SK-N-SH (cell line): Measurements from ENCODE around the gene FABP7. TPM values are rescaled to one million over a fixed set of nuclear protein-coding genes. Genes with fewer than 3 reads are reported as not detected.

Experiments
- CTCF ChIA-PET: fragments of 300-600, 350-600 bp; formaldehyde crosslinking; extraction: SDS; loops from one replicate; lab custom pipeline; 2021; lab: Yijun Ruan, JAX
- POLR2A ChIA-PET: fragments of 350-600 bp; sonication (Branson Sonifier 250); formaldehyde crosslinking; extraction: SDS; loops from one replicate; lab custom pipeline; 2020; ENCODE audit warnings: antibody characterized with exemption, inconsistent platforms; lab: Yijun Ruan, JAX
- DNase-seq: peaks from one replicate; pipeline ENCODE4 v3.0.0; 2012
- H2AFZ ChIP-seq: fragments of 200-600 bp; sonication (generic); 2 replicates; pipeline ENCODE4 v1.8.1; 2016; ENCODE audit warnings: antibody characterized with exemption, mild to moderate bottlenecking, low read depth
- H3F3A ChIP-seq: fragments of 200-600 bp; sonication (generic); replicated peaks from 2 replicates; pipeline ENCODE3; 2016; ENCODE audit warnings: antibody characterized with exemption, mild to moderate bottlenecking; ENCODE audit not compliant: insufficient read depth
- H3K27ac ChIP-seq, 2 experiments: fragments of 200-500 bp in 1 of 2; fragments of 200-600 bp in 1 of 2; sonication (Bioruptor generic) in 1 of 2; sonication (generic), shearing (Covaris generic) in 1 of 2; 2 replicates each; pipeline versions ENCODE4 v1.5.1 to v1.6.1; 2014 to 2016; ENCODE audit warnings: low read depth in 2 of 2, inconsistent platforms in 1 of 2, low read length in 1 of 2, mild to moderate bottlenecking in 1 of 2, mixed read lengths in 1 of 2
- H3K27me3 ChIP-seq: fragments of 200-600 bp; sonication (generic), shearing (Covaris generic); 2 replicates; pipeline ENCODE4 v1.6.1; 2016; ENCODE audit warnings: mixed run types; ENCODE audit not compliant: insufficient read depth
- H3K36me3 ChIP-seq, 2 experiments: fragments of 200-500 bp in 1 of 2; fragments of 200-600 bp in 1 of 2; sonication (Bioruptor generic) in 1 of 2; sonication (generic) in 1 of 2; replicated peaks in 1 of 2; 2 replicates each; pipeline versions ENCODE3 to v1.5.1; 2014 to 2016; ENCODE audit warnings: low read length in 1 of 2, mild to moderate bottlenecking in 1 of 2; ENCODE audit not compliant: insufficient read depth in 2 of 2, control insufficient read depth in 1 of 2
- H3K4me1 ChIP-seq, 2 experiments: fragments of 200-500 bp in 1 of 2; fragments of 200-600 bp in 1 of 2; sonication (Bioruptor generic) in 1 of 2; sonication (generic), shearing (Covaris generic) in 1 of 2; 2 replicates each; pipeline versions ENCODE4 v1.5.1 to v1.6.1; 2014 to 2016; ENCODE audit warnings: low read depth in 1 of 2, low read length in 1 of 2, mixed run types in 1 of 2; ENCODE audit not compliant: insufficient read depth in 2 of 2, control insufficient read depth in 1 of 2
- H3K4me2 ChIP-seq: fragments of 200-600 bp; sonication (generic), shearing (Covaris generic); 2 replicates; pipeline ENCODE4 v1.6.1; 2017; ENCODE audit warnings: mixed run types
- H3K4me3 ChIP-seq, 2 experiments: fragments of 200-500 bp in 1 of 2; fragments of 200-600 bp in 1 of 2; sonication (Bioruptor generic) in 1 of 2; sonication (generic), shearing (Covaris generic) in 1 of 2; 2 replicates each; pipeline versions ENCODE4 v1.5.1 to v1.8.1; 2014 to 2016; ENCODE audit warnings: low read depth in 2 of 2, inconsistent platforms in 1 of 2, low read length in 1 of 2, mild to moderate bottlenecking in 1 of 2, mixed read lengths in 1 of 2, moderate library complexity in 1 of 2
- H3K79me2 ChIP-seq: fragments of 200-600 bp; sonication (generic); 2 replicates; pipeline ENCODE4 v1.8.1; 2017; ENCODE audit warnings: mild to moderate bottlenecking; ENCODE audit not compliant: insufficient read depth
- H3K9ac ChIP-seq: fragments of 200-600 bp; sonication (generic); 2 replicates; pipeline ENCODE4 v1.6.1; 2017; ENCODE audit warnings: mixed run types
- H3K9me2 ChIP-seq: fragments of 200-600 bp; sonication (generic); 2 replicates; pipeline ENCODE4 v1.6.1; 2017; ENCODE audit warnings: mixed run types
- H3K9me3 ChIP-seq: fragments of 200-600 bp; sonication (generic); 2 replicates; pipeline ENCODE4 v1.6.1; 2017; ENCODE audit warnings: mixed run types, mild to moderate bottlenecking, moderate library complexity
- H4K20me1 ChIP-seq: fragments of 200-600 bp; sonication (generic); 2 replicates; pipeline ENCODE4 v1.6.1; 2017; ENCODE audit warnings: mild to moderate bottlenecking, mixed run types; ENCODE audit not compliant: insufficient read depth
- EP300 ChIP-seq, 2 experiments: IDR thresholded peaks; 2 replicates each; pipeline versions ENCODE4 v1.4.0 to v1.6.1; 2012; ENCODE audit warnings: borderline replicate concordance in 1 of 2, low read depth in 1 of 2, low read length in 1 of 2
- FOSL2 ChIP-seq: IDR thresholded peaks from 2 replicates; pipeline ENCODE4 v1.4.0; 2012; ENCODE audit warnings: low read depth, mild to moderate bottlenecking, moderate library complexity, borderline replicate concordance
- FOXM1 ChIP-seq: IDR thresholded peaks from 2 replicates; pipeline ENCODE4 v1.4.0; 2012; ENCODE audit warnings: low read depth, mild to moderate bottlenecking
- GATA2 ChIP-seq: sonication (generic); formaldehyde crosslinking; IDR thresholded peaks from 2 replicates; pipeline ENCODE4 v1.5.0; 2020; ENCODE audit warnings: mild to moderate bottlenecking, missing genetic modification reagents
- IRF3 ChIP-seq: fragments of 150-350 bp; IDR thresholded peaks from 2 replicates; pipeline ENCODE4 v1.6.1; 2016; ENCODE audit warnings: mild to moderate bottlenecking, low read depth, low read length
- JUND ChIP-seq: IDR thresholded peaks from 2 replicates; pipeline ENCODE4 v1.4.0; 2012
- MAX ChIP-seq: IDR thresholded peaks from 2 replicates; pipeline ENCODE4 v1.4.0; 2012; ENCODE audit warnings: low read depth
- MXI1 ChIP-seq: IDR thresholded peaks from 2 replicates; pipeline ENCODE4 v1.6.1; 2012; ENCODE audit warnings: mild to moderate bottlenecking, low read depth, low read length, improper control_type of control experiment
- NRF1 ChIP-seq: IDR thresholded peaks from 2 replicates; pipeline ENCODE4 v1.6.1; 2012; ENCODE audit warnings: low read depth, mild to moderate bottlenecking, low read length
- PBX3 ChIP-seq: IDR thresholded peaks from 2 replicates; pipeline ENCODE4; 2012
- RAD21 ChIP-seq: IDR thresholded peaks from 2 replicates; pipeline ENCODE4 v1.6.1; 2012; ENCODE audit warnings: mild to moderate bottlenecking, low read length
- REST ChIP-seq: IDR thresholded peaks from 2 replicates; pipeline ENCODE4 v1.6.1; 2012; ENCODE audit warnings: mild to moderate bottlenecking, low read depth, low read length, moderate library complexity
- RFX5 ChIP-seq: IDR thresholded peaks from 2 replicates; pipeline ENCODE4 v1.6.1; 2012; ENCODE audit warnings: mild to moderate bottlenecking, improper control_type of control experiment, low read length
- SMC3 ChIP-seq: IDR thresholded peaks from 2 replicates; pipeline ENCODE4 v1.6.1; 2012; ENCODE audit warnings: low read depth, low read length, improper control_type of control experiment
- TAF1 ChIP-seq: IDR thresholded peaks from 2 replicates; pipeline ENCODE4 v1.6.1; 2012; ENCODE audit warnings: low read depth, mild to moderate bottlenecking, low read length, moderate library complexity, borderline replicate concordance
- TCF12 ChIP-seq: IDR thresholded peaks from 2 replicates; pipeline ENCODE4 v1.4.0; 2012
- USF2 ChIP-seq: fragments of 150-350 bp; IDR thresholded peaks from 2 replicates; pipeline ENCODE4 v1.6.1; 2017; ENCODE audit warnings: antibody characterized with exemption, low read length, low read depth, borderline replicate concordance
- YY1 ChIP-seq: IDR thresholded peaks from 2 replicates; pipeline ENCODE4 v1.4.0; 2012; ENCODE audit warnings: low read depth, mild to moderate bottlenecking
- WGBS: methylation state at CpG from one replicate; pipeline ENCODE4 v1.1.6; 2017; ENCODE audit warnings: low lambda C conversion rate; 5-methylcytosine and 5-hydroxymethylcytosine counted together
- polyA plus RNA-seq, 3 experiments: library from polyadenylated mRNA; depleted of rRNA; stranded (reverse); fragments of >200 nt; gene quantifications; 2 replicates each; pipeline ENCODE4 v1.2.3, GENCODE V29; 2012

FABP7 gene
- polyA plus RNA-seq, 1 of the 3 experiments (the other 2 are of a cell fraction), result not detected

GRCh38 chr6:122749451-122750050, 30.0 kb upstream of the FABP7 start:
- WGBS, result 7% methylated on average over 4 of the region's 4 CpGs
- H2AFZ ChIP-seq, result no peak overlapping the region
- no peaks in the 10 kb centered on the region; the same call in 1 of the 2 replicates for H3K9me3 ChIP-seq
- CTCF ChIA-PET, result interaction anchor here (0.8 kb wide), 1 partner anchor 90 kb away, joined by 3 read pairs; no protein-coding TSS in a partner anchor
- TF ChIP-seq MXI1, result no peak
- TF ChIP-seq TCF12, result no peak
- no peak for TF ChIP-seq SMC3
- TF ChIP-seq MAX, result no peak
- no peak for TF ChIP-seq REST
- TF ChIP-seq JUND, result no peak
- no peak for TF ChIP-seq YY1
- no peak for TF ChIP-seq EP300 (IDR thresholded peaks at IDR 0.05; ENCODE audit: borderline replicate concordance in 1 of 2, low read depth in 1 of 2, low read length in 1 of 2)
- TF ChIP-seq RAD21, result no peak
- no peak for TF ChIP-seq GATA2 (CRISPR knock-in tag)
- no peak for TF ChIP-seq USF2
- no peak for TF ChIP-seq FOSL2
- TF ChIP-seq TAF1, result no peak
- no peak for TF ChIP-seq PBX3
- no peak for TF ChIP-seq RFX5
- TF ChIP-seq FOXM1, result no peak
- no peak for TF ChIP-seq NRF1
- TF ChIP-seq IRF3, result no peak
- TF ChIP-seq, all 33 proteins: peak for 0
- no peaks in the 10 kb centered on the region for H3K4me1 ChIP-seq
- H3K4me3 ChIP-seq, result no peak overlapping the region
- H3K79me2 ChIP-seq, result no peaks in the 10 kb centered on the region
- no peaks in the 10 kb centered on the region for H3F3A ChIP-seq
- DNase-seq, result no peak
- no peaks in the 10 kb centered on the region for H3K9me2 ChIP-seq
- no peaks in the 10 kb centered on the region for H4K20me1 ChIP-seq
- no peak overlapping the region for H3K27ac ChIP-seq
- no peak overlapping the region for H3K9ac ChIP-seq
- H3K36me3 ChIP-seq, result no peaks in the 10 kb centered on the region
- POLR2A ChIA-PET, result no interaction called here
- H3K4me2 ChIP-seq, result no peak overlapping the region
- H3K27me3 ChIP-seq, result peaks cover 8% of the 10 kb centered on the region; the same call in 1 of the 2 replicates
